ENCODE data around the gene BRINP1. TPM values are rescaled to one million over a fixed set of nuclear protein-coding genes. Genes with fewer than 3 reads are reported as not detected.

Gene BRINP1
- total RNA-seq, 4 donors from 2014 or later, result not detected

- Histone ChIP-seq H3K4me1 (no peaks in the 10 kb centered on the region), H3K27ac (no peak overlapping the region), H3K4me3 (no peak overlapping the region), H3K27me3 (no peaks in the 10 kb centered on the region), H3K9me3 (no peaks in the 10 kb centered on the region), H3K36me3 (no peaks in the 10 kb centered on the region)
- TF ChIP-seq POLR2AphosphoS5 (IDR thresholded peaks at IDR 0.05), result no peak
- no peak for TF ChIP-seq POLR2A (IDR thresholded peaks at IDR 0.05)
- no peak for TF ChIP-seq CTCF (IDR thresholded peaks at IDR 0.05)
- TF ChIP-seq EP300 (IDR thresholded peaks at IDR 0.05), result no peak
- 73% methylated on average over 1 of the region's 1 CpG for WGBS
- DNase-seq (ENCODE audit: low spot score in 2 of 2), result no peak
These were observed 88.3 kb downstream of the BRINP1 start for GRCh38 chr9:119280740-119281485.

GRCh38 chr9:119278171-119278570 lies 91.1 kb downstream of the BRINP1 start:
- no peak overlapping the region for H3K27ac ChIP-seq
- peaks cover 4% of the 10 kb centered on the region for H3K4me1 ChIP-seq
- H3K9me3 ChIP-seq, result no peaks in the 10 kb centered on the region
- TF ChIP-seq POLR2A (IDR thresholded peaks at IDR 0.05), result no peak
- TF ChIP-seq POLR2AphosphoS5 (IDR thresholded peaks at IDR 0.05), result no peak
- no peak for TF ChIP-seq CTCF (IDR thresholded peaks at IDR 0.05)
- TF ChIP-seq EP300 (IDR thresholded peaks at IDR 0.05), result no peak
- 58% methylated on average over 4 of the region's 4 CpGs for WGBS
- no peak for DNase-seq (ENCODE audit: low spot score in 2 of 2)
- no peak overlapping the region for H3K4me3 ChIP-seq
- no peaks in the 10 kb centered on the region for H3K27me3 ChIP-seq
- no peaks in the 10 kb centered on the region for H3K36me3 ChIP-seq

GRCh38 chr9:119273984-119274665 lies 95.1 kb downstream of the BRINP1 start:
- WGBS, result 29% methylated on average over 3 of the region's 3 CpGs
- H3K27me3 ChIP-seq, result no peaks in the 10 kb centered on the region
- H3K9me3 ChIP-seq, result no peaks in the 10 kb centered on the region
- H3K27ac ChIP-seq, result no peak overlapping the region
- no peak for TF ChIP-seq CTCF (IDR thresholded peaks at IDR 0.05)
- TF ChIP-seq POLR2A (IDR thresholded peaks at IDR 0.05), result no peak
- TF ChIP-seq EP300 (IDR thresholded peaks at IDR 0.05), result no peak
- no peak for TF ChIP-seq POLR2AphosphoS5 (IDR thresholded peaks at IDR 0.05)
- H3K4me3 ChIP-seq, result no peak overlapping the region
- no peak for DNase-seq (ENCODE audit: low spot score in 2 of 2)
- no peaks in the 10 kb centered on the region for H3K36me3 ChIP-seq
- H3K4me1 ChIP-seq, result peaks cover 4% of the 10 kb centered on the region

- 40% methylated on average over 5 of the region's 5 CpGs for WGBS
- Histone ChIP-seq H3K27ac (no peak overlapping the region), H3K4me1 (peaks cover 4% of the 10 kb centered on the region)
These were observed 95.8 kb downstream of the BRINP1 start for GRCh38 chr9:119273325-119273904.

More at GRCh38 chr9:119273325-119273904, 95.8 kb downstream of the BRINP1 start:
- TF ChIP-seq EP300 (IDR thresholded peaks at IDR 0.05) (no peak), POLR2AphosphoS5 (IDR thresholded peaks at IDR 0.05) (no peak), CTCF (IDR thresholded peaks at IDR 0.05) (no peak), POLR2A (IDR thresholded peaks at IDR 0.05) (no peak)
- H3K9me3 ChIP-seq, result no peaks in the 10 kb centered on the region
- DNase-seq (ENCODE audit: low spot score in 2 of 2), result no peak
- no peak overlapping the region for H3K4me3 ChIP-seq
- H3K27me3 ChIP-seq, result no peaks in the 10 kb centered on the region
- H3K36me3 ChIP-seq, result no peaks in the 10 kb centered on the region

Measured in suprapubic skin (tissue), 4 donors.